Kidney epithelial cell (primary cell): ENCODE results near the gene NXPH4. TPM values are rescaled to one million over a fixed set of nuclear protein-coding genes. Genes with fewer than 3 reads are reported as not detected.

ENCODE experiments used
- DNase-seq: peaks from one replicate; pipeline ENCODE4 v3.0.0-alpha.2; 2010; ENCODE audit warnings: low read depth
- H3K27me3 ChIP-seq: 2 replicates; pipeline ENCODE4 v1.6.0; 2011; ENCODE audit warnings: low read length; ENCODE audit not compliant: control insufficient read depth, insufficient read depth
- H3K36me3 ChIP-seq: 2 replicates; pipeline ENCODE4 v1.5.1; 2011; ENCODE audit warnings: low read length; ENCODE audit not compliant: control insufficient read depth, insufficient read depth
- H3K4me3 ChIP-seq: 2 replicates; pipeline ENCODE4 v1.5.1; 2011; ENCODE audit warnings: low read depth, mild to moderate bottlenecking, control low read depth, low read length
- total RNA-seq: library from RNA; depleted of rRNA; stranded (reverse); fragments of >200 nt; gene quantifications from 2 replicates; pipeline ENCODE4 v1.2.3, GENCODE V29; 2015
- TF ChIP-seq, protein P1 (sequence below): IDR thresholded peaks from 2 replicates; pipeline ENCODE4 v1.5.1; 2011; ENCODE audit warnings: mild to moderate bottlenecking, moderate library complexity, low read length, control low read depth, inconsistent platforms; ENCODE audit not compliant: insufficient read depth, poor library complexity, severe bottlenecking

Gene NXPH4
- total RNA-seq, 1 donor from 2014 or later, result 5.9 TPM

DNA sequence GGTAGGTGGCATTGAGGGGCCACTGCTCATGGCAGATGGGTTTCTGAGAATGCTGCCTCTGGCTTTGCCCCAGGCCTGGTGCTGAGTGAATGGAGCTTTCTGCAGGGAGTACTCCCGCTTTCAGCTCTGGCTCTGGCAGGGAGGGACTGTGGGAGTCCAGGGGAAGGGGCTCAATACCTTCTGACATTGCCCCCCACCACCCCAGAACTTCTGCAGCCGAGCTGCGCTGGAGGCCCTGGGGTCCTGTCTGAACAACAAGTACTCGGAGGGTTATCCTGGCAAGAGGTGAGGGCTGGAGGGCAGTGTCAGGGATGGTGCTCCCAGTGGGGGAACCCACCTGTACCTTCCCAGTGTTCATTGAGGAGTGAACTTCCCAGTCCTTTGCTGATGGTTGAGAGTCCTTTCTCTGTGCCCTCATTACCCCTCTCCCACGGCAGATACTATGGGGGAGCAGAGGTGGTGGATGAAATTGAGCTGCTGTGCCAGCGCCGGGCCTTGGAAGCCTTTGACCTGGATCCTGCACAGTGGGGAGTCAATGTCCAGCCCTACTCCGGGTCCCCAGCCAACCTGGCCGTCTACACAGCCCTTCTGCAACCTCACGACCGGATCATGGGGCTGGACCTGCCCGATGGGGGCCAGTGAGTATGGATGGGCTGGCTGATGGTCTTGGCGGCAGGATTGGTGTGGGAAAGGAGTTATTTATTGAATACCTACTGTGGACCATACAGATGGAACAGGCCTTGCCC lies 14.9 kb downstream of the NXPH4 start:
- Histone ChIP-seq H3K36me3 (peaks cover 1% of the 10 kb centered on the region), H3K27me3 (peaks cover 28% of the 10 kb centered on the region), H3K4me3 (no peak overlapping the region)
- no peak for DNase-seq
- TF ChIP-seq, protein P1, sequence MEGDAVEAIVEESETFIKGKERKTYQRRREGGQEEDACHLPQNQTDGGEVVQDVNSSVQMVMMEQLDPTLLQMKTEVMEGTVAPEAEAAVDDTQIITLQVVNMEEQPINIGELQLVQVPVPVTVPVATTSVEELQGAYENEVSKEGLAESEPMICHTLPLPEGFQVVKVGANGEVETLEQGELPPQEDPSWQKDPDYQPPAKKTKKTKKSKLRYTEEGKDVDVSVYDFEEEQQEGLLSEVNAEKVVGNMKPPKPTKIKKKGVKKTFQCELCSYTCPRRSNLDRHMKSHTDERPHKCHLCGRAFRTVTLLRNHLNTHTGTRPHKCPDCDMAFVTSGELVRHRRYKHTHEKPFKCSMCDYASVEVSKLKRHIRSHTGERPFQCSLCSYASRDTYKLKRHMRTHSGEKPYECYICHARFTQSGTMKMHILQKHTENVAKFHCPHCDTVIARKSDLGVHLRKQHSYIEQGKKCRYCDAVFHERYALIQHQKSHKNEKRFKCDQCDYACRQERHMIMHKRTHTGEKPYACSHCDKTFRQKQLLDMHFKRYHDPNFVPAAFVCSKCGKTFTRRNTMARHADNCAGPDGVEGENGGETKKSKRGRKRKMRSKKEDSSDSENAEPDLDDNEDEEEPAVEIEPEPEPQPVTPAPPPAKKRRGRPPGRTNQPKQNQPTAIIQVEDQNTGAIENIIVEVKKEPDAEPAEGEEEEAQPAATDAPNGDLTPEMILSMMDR, result no peak

DNA sequence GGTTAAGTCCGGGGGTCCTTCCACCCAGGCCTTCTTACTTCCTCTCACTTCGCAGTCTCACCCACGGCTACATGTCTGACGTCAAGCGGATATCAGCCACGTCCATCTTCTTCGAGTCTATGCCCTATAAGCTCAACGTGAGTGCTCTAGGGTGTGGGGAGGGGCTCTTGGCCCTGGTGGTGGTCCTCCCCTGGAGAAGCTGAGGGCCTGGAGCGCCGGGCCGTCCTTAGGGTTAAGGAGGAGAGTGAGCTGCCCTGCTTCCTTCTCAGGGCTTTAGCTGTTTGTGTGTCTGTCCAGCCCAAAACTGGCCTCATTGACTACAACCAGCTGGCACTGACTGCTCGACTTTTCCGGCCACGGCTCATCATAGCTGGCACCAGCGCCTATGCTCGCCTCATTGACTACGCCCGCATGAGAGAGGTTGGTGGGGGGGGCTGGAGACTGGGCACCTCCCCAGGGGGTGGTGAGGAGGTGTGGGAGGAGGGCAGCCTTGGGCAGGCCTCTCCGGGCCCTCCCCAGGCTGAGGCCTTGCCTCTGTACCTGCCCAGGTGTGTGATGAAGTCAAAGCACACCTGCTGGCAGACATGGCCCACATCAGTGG lies 15.7 kb downstream of the NXPH4 start:
- TF ChIP-seq, protein P1, result no peak
- DNase-seq, result no peak
- H3K4me3 ChIP-seq, result no peak overlapping the region
- H3K27me3 ChIP-seq, result peaks cover 28% of the 10 kb centered on the region
- peaks cover 1% of the 10 kb centered on the region for H3K36me3 ChIP-seq

DNA sequence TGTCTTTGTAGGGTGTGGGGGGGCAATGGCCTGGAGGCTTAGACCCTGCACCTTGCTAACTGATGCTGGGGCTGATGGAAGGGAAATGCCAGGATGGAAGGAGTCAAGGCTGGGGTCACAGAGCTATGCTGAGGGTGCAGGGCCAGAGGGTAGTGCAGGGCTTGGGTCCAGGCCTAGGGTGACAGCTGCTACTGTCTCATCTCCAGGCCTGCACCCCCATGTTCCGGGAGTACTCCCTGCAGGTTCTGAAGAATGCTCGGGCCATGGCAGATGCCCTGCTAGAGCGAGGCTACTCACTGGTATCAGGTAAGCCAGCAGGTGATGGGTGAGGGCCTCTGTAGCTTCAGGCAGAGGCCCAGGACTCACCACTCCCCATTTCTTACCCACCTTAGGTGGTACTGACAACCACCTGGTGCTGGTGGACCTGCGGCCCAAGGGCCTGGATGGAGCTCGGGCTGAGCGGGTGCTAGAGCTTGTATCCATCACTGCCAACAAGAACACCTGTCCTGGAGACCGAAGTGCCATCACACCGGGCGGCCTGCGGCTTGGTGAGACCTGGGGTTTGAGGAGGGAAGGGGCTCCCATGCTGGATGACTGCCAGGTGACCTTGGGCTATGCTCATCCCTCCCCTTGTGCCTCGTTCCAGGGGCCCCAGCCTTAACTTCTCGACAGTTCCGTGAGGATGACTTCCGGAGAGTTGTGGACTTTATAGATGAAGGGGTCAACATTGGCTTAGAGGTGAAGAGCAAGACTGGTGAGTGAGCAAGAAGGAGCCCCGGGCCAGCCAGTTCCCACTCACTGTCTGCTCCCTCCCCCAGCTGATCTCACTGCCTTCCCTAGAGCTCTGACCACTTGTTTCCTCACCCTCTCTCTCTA lies 17.0 kb downstream of the NXPH4 start:
- Histone ChIP-seq H3K36me3 (peaks cover 1% of the 10 kb centered on the region), H3K4me3 (no peak overlapping the region), H3K27me3 (peaks cover 36% of the 10 kb centered on the region)
- TF ChIP-seq, protein P1, result no peak
- no peak for DNase-seq

GRCh38 chr12:57234233-57234570 lies 17.6 kb downstream of the NXPH4 start:
- Histone ChIP-seq H3K4me3 (no peak overlapping the region), H3K36me3 (peaks cover 1% of the 10 kb centered on the region), H3K27me3 (peaks cover 40% of the 10 kb centered on the region)
- TF ChIP-seq, protein P1, result no peak
- no peak for DNase-seq

DNA sequence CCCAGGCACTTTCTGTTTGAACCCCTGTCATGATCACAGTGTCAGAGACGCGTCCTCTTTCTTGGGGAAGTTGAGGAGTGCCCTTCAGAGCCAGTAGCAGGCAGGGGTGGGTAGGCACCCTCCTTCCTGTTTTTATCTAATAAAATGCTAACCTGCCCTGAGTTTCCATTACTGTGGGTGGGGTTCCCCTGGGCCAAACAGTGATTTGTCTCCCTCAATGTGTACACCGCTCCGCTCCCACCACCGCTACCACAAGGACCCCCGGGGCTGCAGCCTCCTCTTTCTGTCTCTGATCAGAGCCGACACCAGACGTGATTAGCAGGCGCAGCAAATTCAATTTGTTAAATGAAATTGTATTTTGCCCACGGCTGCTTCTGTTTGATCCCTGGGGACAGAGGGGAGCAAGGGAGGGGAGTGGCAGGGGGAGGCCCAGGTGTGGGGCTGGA lies 18.0 kb downstream of the NXPH4 start:
- no peak for DNase-seq
- TF ChIP-seq, protein P1, result no peak
- Histone ChIP-seq H3K27me3 (peaks cover 44% of the 10 kb centered on the region), H3K36me3 (peaks cover 1% of the 10 kb centered on the region), H3K4me3 (no peak overlapping the region)
